HEK293 (cell line): ENCODE measurements around the gene SYNDIG1L.

Experiments used
- CTCF ChIA-PET: fragments of 350-600 bp; formaldehyde crosslinking; extraction: SDS; loops from one replicate; lab custom pipeline; 2021; ENCODE audit warnings: antibody characterized with exemption; lab: Yijun Ruan, JAX
- POLR2A ChIA-PET: fragments of 300-600 bp; formaldehyde crosslinking; extraction: SDS; loops from one replicate; lab custom pipeline; 2020; ENCODE audit warnings: antibody characterized with exemption, inconsistent platforms; lab: Yijun Ruan, JAX
- H3K27ac ChIP-seq: fragments of 200-500 bp; sonication (Bioruptor generic); 2 replicates; pipeline ENCODE4 v1.5.1; 2014; ENCODE audit warnings: low read depth, low read length, control low read depth, inconsistent platforms; ENCODE audit errors: extremely low read depth
- H3K36me3 ChIP-seq, 2 experiments: fragments of 200-500 bp in 1 of 2; sonication (Bioruptor generic) in 1 of 2; 1 replicate in 1 of 2; 2 replicates in 1 of 2; pipeline ENCODE4 v1.5.1; 2014 to 2017; ENCODE audit warnings: inconsistent platforms in 2 of 2, low read length in 2 of 2; ENCODE audit not compliant: control insufficient read depth in 2 of 2, insufficient read depth in 1 of 2
- H3K4me1 ChIP-seq: fragments of 200-500 bp; sonication (Bioruptor generic); 2 replicates; pipeline ENCODE4 v1.5.1; 2014; ENCODE audit warnings: mild to moderate bottlenecking, low read length, inconsistent platforms; ENCODE audit not compliant: control insufficient read depth, insufficient read depth
- H3K4me3 ChIP-seq: 2 replicates; pipeline ENCODE4 v1.5.1; 2011; ENCODE audit warnings: low read depth, mild to moderate bottlenecking, control low read depth, low read length, moderate library complexity
- H3K9me3 ChIP-seq: fragments of 200-500 bp; sonication (Bioruptor generic); 2 replicates; pipeline ENCODE4 v1.5.1; 2014; ENCODE audit warnings: low read depth, low read length, inconsistent platforms; ENCODE audit not compliant: control insufficient read depth, insufficient read depth
- BCL11A ChIP-seq: fragments of 450-650 bp; formaldehyde crosslinking; IDR thresholded peaks from 2 replicates; pipeline ENCODE4 v1.5.1; 2016; ENCODE audit warnings: low read depth, missing biosample characterization, missing genetic modification characterization
- TCF7L2 ChIP-seq: IDR thresholded peaks from 2 replicates; pipeline ENCODE4 v1.6.1; 2011; ENCODE audit warnings: low read depth, mild to moderate bottlenecking, inconsistent platforms, low read length, moderate library complexity, borderline replicate concordance
- ZNF121 ChIP-seq: fragments of 450-650 bp; formaldehyde crosslinking; IDR thresholded peaks from 2 replicates; pipeline ENCODE4 v1.5.1; 2016; ENCODE audit warnings: missing biosample characterization, missing genetic modification characterization
- ZNF155 ChIP-seq: fragments of 450-650 bp; formaldehyde crosslinking; IDR thresholded peaks from 2 replicates; pipeline ENCODE4 v1.5.1; 2016; ENCODE audit warnings: missing biosample characterization, missing genetic modification characterization
- ZNF558 ChIP-seq: fragments of 450-650 bp; formaldehyde crosslinking; IDR thresholded peaks from 2 replicates; pipeline ENCODE4 v1.5.1; 2016; ENCODE audit warnings: missing biosample characterization, missing genetic modification characterization
- ZNF610 ChIP-seq: fragments of 450-650 bp; formaldehyde crosslinking; IDR thresholded peaks from 2 replicates; pipeline ENCODE4 v1.5.1; 2016; ENCODE audit warnings: missing biosample characterization, missing genetic modification characterization, borderline replicate concordance
- ZNF747 ChIP-seq: fragments of 450-650 bp; formaldehyde crosslinking; IDR thresholded peaks from 2 replicates; pipeline ENCODE4 v1.5.1; 2016; ENCODE audit warnings: missing biosample characterization, missing genetic modification characterization
- TF ChIP-seq, protein P1 (sequence below): fragments of 450-650 bp; formaldehyde crosslinking; IDR thresholded peaks from 2 replicates; pipeline ENCODE4 v1.5.1; 2016; ENCODE audit warnings: missing biosample characterization, missing genetic modification characterization
- TF ChIP-seq, protein P2 (sequence below): fragments of 450-650 bp; formaldehyde crosslinking; conservative IDR thresholded peaks from 2 replicates; pipeline ENCODE4 v1.5.1; 2016; ENCODE audit warnings: low read depth, missing biosample characterization, missing genetic modification characterization
- TF ChIP-seq, protein P3 (sequence below): fragments of 450-650 bp; formaldehyde crosslinking; IDR thresholded peaks from 2 replicates; pipeline ENCODE4 v1.5.1; 2016; ENCODE audit warnings: missing biosample characterization, missing genetic modification characterization, low read depth
- TF ChIP-seq, protein P4 (sequence below): fragments of 450-650 bp; formaldehyde crosslinking; IDR thresholded peaks from 2 replicates; pipeline ENCODE4 v1.5.1; 2016; ENCODE audit warnings: missing biosample characterization, missing genetic modification characterization
- TF ChIP-seq, protein P5 (sequence below): fragments of 450-650 bp; formaldehyde crosslinking; IDR thresholded peaks from 2 replicates; pipeline ENCODE4 v1.5.1; 2016; ENCODE audit warnings: missing biosample characterization, missing genetic modification characterization

SYNDIG1L gene

DNA sequence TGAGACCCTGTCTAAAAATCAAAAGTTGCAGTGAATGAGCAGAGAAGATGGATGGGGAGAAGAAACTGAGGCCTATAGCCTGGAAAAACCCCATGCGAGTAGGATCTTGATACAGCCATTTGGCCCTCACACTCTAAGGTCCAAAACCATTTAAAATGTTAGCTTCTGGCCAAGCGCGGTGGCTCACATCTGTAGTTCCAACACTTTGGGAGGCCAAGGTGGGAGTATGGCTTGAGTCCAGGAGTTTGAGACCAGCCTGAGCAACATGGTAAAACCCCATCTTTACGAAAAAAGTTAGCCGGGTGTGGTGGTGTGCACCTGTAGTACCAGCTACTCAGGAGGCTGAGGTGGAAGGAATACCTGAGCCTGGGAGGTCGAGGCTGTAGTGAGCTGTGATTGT is 58.0 kb downstream of the SYNDIG1L start:
- Histone ChIP-seq H3K4me1 (no peaks in the 10 kb centered on the region), H3K9me3 (no peaks in the 10 kb centered on the region), H3K27ac (no peak overlapping the region), H3K4me3 (no peak overlapping the region), H3K36me3 (no peaks in the 10 kb centered on the region)
- CTCF ChIA-PET: interaction anchor here (0.7 to 5.4 kb wide), 3 partner anchors 70 to 111 kb away, joined by 3 to 29 read pairs (median 3); no protein-coding TSS in a partner anchor
- TF ChIP-seq, protein P1, sequence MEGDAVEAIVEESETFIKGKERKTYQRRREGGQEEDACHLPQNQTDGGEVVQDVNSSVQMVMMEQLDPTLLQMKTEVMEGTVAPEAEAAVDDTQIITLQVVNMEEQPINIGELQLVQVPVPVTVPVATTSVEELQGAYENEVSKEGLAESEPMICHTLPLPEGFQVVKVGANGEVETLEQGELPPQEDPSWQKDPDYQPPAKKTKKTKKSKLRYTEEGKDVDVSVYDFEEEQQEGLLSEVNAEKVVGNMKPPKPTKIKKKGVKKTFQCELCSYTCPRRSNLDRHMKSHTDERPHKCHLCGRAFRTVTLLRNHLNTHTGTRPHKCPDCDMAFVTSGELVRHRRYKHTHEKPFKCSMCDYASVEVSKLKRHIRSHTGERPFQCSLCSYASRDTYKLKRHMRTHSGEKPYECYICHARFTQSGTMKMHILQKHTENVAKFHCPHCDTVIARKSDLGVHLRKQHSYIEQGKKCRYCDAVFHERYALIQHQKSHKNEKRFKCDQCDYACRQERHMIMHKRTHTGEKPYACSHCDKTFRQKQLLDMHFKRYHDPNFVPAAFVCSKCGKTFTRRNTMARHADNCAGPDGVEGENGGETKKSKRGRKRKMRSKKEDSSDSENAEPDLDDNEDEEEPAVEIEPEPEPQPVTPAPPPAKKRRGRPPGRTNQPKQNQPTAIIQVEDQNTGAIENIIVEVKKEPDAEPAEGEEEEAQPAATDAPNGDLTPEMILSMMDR (tag by site-specific recombination): no peak
- TF ChIP-seq ZNF155 (tag by site-specific recombination) (no peak), TCF7L2 (no peak), ZNF610 (tag by site-specific recombination) (no peak), BCL11A (tag by site-specific recombination) (no peak), ZNF121 (tag by site-specific recombination) (no peak), ZNF747 (tag by site-specific recombination) (no peak), ZNF558 (no peak)
- TF ChIP-seq, protein P2, sequence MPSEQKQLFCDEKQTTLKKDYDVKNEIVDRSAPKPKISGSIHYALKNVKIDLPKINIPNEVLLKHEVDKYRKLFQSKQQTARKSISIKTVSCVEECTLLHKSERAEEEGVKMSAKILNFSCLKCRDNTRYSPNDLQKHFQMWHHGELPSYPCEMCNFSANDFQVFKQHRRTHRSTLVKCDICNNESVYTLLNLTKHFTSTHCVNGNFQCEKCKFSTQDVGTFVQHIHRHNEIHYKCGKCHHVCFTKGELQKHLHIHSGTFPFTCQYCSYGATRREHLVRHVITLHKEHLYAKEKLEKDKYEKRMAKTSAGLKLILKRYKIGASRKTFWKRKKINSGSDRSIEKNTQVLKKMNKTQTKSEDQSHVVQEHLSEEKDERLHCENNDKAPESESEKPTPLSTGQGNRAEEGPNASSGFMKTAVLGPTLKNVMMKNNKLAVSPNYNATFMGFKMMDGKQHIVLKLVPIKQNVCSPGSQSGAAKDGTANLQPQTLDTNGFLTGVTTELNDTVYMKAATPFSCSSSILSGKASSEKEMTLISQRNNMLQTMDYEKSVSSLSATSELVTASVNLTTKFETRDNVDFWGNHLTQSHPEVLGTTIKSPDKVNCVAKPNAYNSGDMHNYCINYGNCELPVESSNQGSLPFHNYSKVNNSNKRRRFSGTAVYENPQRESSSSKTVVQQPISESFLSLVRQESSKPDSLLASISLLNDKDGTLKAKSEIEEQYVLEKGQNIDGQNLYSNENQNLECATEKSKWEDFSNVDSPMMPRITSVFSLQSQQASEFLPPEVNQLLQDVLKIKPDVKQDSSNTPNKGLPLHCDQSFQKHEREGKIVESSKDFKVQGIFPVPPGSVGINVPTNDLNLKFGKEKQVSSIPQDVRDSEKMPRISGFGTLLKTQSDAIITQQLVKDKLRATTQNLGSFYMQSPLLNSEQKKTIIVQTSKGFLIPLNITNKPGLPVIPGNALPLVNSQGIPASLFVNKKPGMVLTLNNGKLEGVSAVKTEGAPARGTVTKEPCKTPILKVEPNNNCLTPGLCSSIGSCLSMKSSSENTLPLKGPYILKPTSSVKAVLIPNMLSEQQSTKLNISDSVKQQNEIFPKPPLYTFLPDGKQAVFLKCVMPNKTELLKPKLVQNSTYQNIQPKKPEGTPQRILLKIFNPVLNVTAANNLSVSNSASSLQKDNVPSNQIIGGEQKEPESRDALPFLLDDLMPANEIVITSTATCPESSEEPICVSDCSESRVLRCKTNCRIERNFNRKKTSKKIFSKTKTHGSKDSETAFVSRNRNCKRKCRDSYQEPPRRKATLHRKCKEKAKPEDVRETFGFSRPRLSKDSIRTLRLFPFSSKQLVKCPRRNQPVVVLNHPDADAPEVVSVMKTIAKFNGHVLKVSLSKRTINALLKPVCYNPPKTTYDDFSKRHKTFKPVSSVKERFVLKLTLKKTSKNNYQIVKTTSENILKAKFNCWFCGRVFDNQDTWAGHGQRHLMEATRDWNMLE (tag by site-specific recombination): no peak
- TF ChIP-seq, protein P3, sequence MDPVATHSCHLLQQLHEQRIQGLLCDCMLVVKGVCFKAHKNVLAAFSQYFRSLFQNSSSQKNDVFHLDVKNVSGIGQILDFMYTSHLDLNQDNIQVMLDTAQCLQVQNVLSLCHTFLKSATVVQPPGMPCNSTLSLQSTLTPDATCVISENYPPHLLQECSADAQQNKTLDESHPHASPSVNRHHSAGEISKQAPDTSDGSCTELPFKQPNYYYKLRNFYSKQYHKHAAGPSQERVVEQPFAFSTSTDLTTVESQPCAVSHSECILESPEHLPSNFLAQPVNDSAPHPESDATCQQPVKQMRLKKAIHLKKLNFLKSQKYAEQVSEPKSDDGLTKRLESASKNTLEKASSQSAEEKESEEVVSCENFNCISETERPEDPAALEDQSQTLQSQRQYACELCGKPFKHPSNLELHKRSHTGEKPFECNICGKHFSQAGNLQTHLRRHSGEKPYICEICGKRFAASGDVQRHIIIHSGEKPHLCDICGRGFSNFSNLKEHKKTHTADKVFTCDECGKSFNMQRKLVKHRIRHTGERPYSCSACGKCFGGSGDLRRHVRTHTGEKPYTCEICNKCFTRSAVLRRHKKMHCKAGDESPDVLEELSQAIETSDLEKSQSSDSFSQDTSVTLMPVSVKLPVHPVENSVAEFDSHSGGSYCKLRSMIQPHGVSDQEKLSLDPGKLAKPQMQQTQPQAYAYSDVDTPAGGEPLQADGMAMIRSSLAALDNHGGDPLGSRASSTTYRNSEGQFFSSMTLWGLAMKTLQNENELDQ: no peak
- TF ChIP-seq, protein P4, sequence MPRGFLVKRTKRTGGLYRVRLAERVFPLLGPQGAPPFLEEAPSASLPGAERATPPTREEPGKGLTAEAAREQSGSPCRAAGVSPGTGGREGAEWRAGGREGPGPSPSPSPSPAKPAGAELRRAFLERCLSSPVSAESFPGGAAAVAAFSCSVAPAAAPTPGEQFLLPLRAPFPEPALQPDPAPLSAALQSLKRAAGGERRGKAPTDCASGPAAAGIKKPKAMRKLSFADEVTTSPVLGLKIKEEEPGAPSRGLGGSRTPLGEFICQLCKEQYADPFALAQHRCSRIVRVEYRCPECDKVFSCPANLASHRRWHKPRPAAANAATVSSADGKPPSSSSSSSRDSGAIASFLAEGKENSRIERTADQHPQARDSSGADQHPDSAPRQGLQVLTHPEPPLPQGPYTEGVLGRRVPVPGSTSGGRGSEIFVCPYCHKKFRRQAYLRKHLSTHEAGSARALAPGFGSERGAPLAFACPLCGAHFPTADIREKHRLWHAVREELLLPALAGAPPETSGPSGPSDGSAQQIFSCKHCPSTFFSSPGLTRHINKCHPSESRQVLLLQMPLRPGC (tag by site-specific recombination): no peak
- TF ChIP-seq, protein P5, sequence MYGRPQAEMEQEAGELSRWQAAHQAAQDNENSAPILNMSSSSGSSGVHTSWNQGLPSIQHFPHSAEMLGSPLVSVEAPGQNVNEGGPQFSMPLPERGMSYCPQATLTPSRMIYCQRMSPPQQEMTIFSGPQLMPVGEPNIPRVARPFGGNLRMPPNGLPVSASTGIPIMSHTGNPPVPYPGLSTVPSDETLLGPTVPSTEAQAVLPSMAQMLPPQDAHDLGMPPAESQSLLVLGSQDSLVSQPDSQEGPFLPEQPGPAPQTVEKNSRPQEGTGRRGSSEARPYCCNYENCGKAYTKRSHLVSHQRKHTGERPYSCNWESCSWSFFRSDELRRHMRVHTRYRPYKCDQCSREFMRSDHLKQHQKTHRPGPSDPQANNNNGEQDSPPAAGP (tag by site-specific recombination): no peak
- POLR2A ChIA-PET: no interaction called here
